SK-N-SH (cell line): ENCODE measurements around the gene TSC2.
"Not testable (repeated sequence)": the region's sequence is repeated elsewhere in the genome, so short reads cannot be mapped to it uniquely, and the experiment has no call there.

Experiments
- CTCF ChIP-seq: fragments of 200-600 bp; sonication (generic); IDR thresholded peaks from 2 replicates; pipeline ENCODE4 v1.6.1; 2017; ENCODE audit warnings: antibody characterized with exemption, mild to moderate bottlenecking, moderate library complexity
- EP300 ChIP-seq, 2 experiments: IDR thresholded peaks; 2 replicates each; pipeline versions ENCODE4 v1.4.0 to v1.6.1; 2012; ENCODE audit warnings: borderline replicate concordance in 1 of 2, low read depth in 1 of 2, low read length in 1 of 2
- EZH2phosphoT487 ChIP-seq: fragments of 200-600 bp; sonication (generic); IDR thresholded peaks from 2 replicates; pipeline ENCODE4 v1.6.1; 2017; ENCODE audit warnings: low read depth, mixed run types, mild to moderate bottlenecking, antibody characterized with exemption, moderate library complexity, borderline replicate concordance
- GATA2 ChIP-seq: sonication (generic); formaldehyde crosslinking; IDR thresholded peaks from 2 replicates; pipeline ENCODE4 v1.5.0; 2020; ENCODE audit warnings: mild to moderate bottlenecking, missing genetic modification reagents
- IRF3 ChIP-seq: fragments of 150-350 bp; IDR thresholded peaks from 2 replicates; pipeline ENCODE4 v1.6.1; 2016; ENCODE audit warnings: mild to moderate bottlenecking, low read depth, low read length
- MAX ChIP-seq: IDR thresholded peaks from 2 replicates; pipeline ENCODE4 v1.4.0; 2012; ENCODE audit warnings: low read depth
- MXI1 ChIP-seq: IDR thresholded peaks from 2 replicates; pipeline ENCODE4 v1.6.1; 2012; ENCODE audit warnings: mild to moderate bottlenecking, low read depth, low read length, improper control_type of control experiment
- RAD21 ChIP-seq: IDR thresholded peaks from 2 replicates; pipeline ENCODE4 v1.6.1; 2012; ENCODE audit warnings: mild to moderate bottlenecking, low read length
- RCOR1 ChIP-seq: fragments of 150-350 bp; IDR thresholded peaks from 2 replicates; pipeline ENCODE4 v1.6.1; 2017; ENCODE audit warnings: antibody characterized with exemption, low read length
- RFX5 ChIP-seq: IDR thresholded peaks from 2 replicates; pipeline ENCODE4 v1.6.1; 2012; ENCODE audit warnings: mild to moderate bottlenecking, improper control_type of control experiment, low read length
- TCF12 ChIP-seq: IDR thresholded peaks from 2 replicates; pipeline ENCODE4 v1.4.0; 2012
- TEAD4 ChIP-seq: IDR thresholded peaks from 2 replicates; pipeline ENCODE4 v1.4.0; 2012; ENCODE audit warnings: mild to moderate bottlenecking, borderline replicate concordance; ENCODE audit not compliant: insufficient read depth
- USF2 ChIP-seq: fragments of 150-350 bp; IDR thresholded peaks from 2 replicates; pipeline ENCODE4 v1.6.1; 2017; ENCODE audit warnings: antibody characterized with exemption, low read length, low read depth, borderline replicate concordance
- ZBTB33 ChIP-seq: IDR thresholded peaks from 2 replicates; pipeline ENCODE4 v1.4.0; 2012; ENCODE audit warnings: low read depth, borderline replicate concordance

- TF ChIP-seq MAX; GATA2 (CRISPR knock-in tag); EP300 (IDR thresholded peaks at IDR 0.05; ENCODE audit: borderline replicate concordance in 1 of 2, low read depth in 1 of 2, low read length in 1 of 2); TEAD4; EZH2phosphoT487; IRF3; CTCF; RAD21; ZBTB33; RFX5; MXI1; RCOR1; USF2; TCF12: not testable (repeated sequence)
These were observed 79.3 kb downstream of the TSC2 start for GRCh38 chr16:2126928-2127556.
